GM12872 (cell line): ENCODE measurements around the gene SPATA3.

ENCODE experiments used
- CTCF ChIP-seq: IDR thresholded peaks from 3 replicates; pipeline ENCODE4 v1.5.1; 2011; ENCODE audit warnings: low read depth, mild to moderate bottlenecking, low read length, moderate library complexity; ENCODE audit not compliant: insufficient read depth

Gene SPATA3

GRCh38 chr2:231047923-231048915 lies 52.3 kb downstream of the SPATA3 start:
- no peak for TF ChIP-seq CTCF

- no peak for TF ChIP-seq CTCF
Measured at GRCh38 chr2:231049286-231050017, 53.5 kb downstream of the SPATA3 start.

- no peak for TF ChIP-seq CTCF
Measured at GRCh38 chr2:231050018-231050901, 54.3 kb downstream of the SPATA3 start.

GRCh38 chr2:231051116-231051515 lies 55.2 kb downstream of the SPATA3 start:
- no peak for TF ChIP-seq CTCF

- peak; percentile 97 for TF ChIP-seq CTCF
Measured at GRCh38 chr2:231052494-231053451, 56.9 kb downstream of the SPATA3 start.

GRCh38 chr2:231053846-231054245 lies 57.9 kb downstream of the SPATA3 start:
- no peak for TF ChIP-seq CTCF
